Osteocyte (in vitro differentiated cells): ENCODE results near the gene NECTIN3. TPM values are rescaled to one million over a fixed set of nuclear protein-coding genes. Genes with fewer than 3 reads are reported as not detected.

Experiments
- DNase-seq: peaks from one replicate; pipeline ENCODE4 v3.0.0; 2021; ENCODE audit warnings: mixed read lengths; ENCODE audit not compliant: unreplicated experiment; ENCODE audit errors: extremely low spot score
- H3K27ac Mint-ChIP-seq: one replicate; pipeline ENCODE4 v1.8.0; 2021; ENCODE audit warnings: mild to moderate bottlenecking, mixed read lengths; ENCODE audit not compliant: unreplicated experiment
- H3K27me3 Mint-ChIP-seq: one replicate; pipeline ENCODE4 v1.8.0; 2021; ENCODE audit warnings: mixed read lengths; ENCODE audit not compliant: unreplicated experiment
- H3K36me3 Mint-ChIP-seq: one replicate; pipeline ENCODE4 v1.8.0; 2021; ENCODE audit warnings: mixed read lengths; ENCODE audit not compliant: unreplicated experiment
- H3K4me1 Mint-ChIP-seq: one replicate; pipeline ENCODE4 v1.8.0; 2021; ENCODE audit warnings: mixed read lengths; ENCODE audit not compliant: unreplicated experiment
- H3K4me3 Mint-ChIP-seq: one replicate; pipeline ENCODE4 v1.8.0; 2021; ENCODE audit warnings: mild to moderate bottlenecking, moderate library complexity, mixed read lengths; ENCODE audit not compliant: unreplicated experiment
- H3K9me3 Mint-ChIP-seq: one replicate; pipeline ENCODE4 v1.8.0; 2021; ENCODE audit warnings: mixed read lengths; ENCODE audit not compliant: unreplicated experiment
- total RNA-seq: library from RNA; stranded (reverse); gene quantifications from 2 replicates; pipeline ENCODE4 v1.2.1, GENCODE V29; 2021
- TF ChIP-seq, protein P1 (sequence below): fragments of 200-600 bp; sonication (generic); IDR thresholded peaks from 2 replicates; pipeline ENCODE4 v1.5.0; 2021; ENCODE audit warnings: antibody characterized with exemption, mild to moderate bottlenecking, moderate library complexity

Gene NECTIN3
- total RNA-seq, 1 donor from 2014 or later: 70.8 TPM

DNA sequence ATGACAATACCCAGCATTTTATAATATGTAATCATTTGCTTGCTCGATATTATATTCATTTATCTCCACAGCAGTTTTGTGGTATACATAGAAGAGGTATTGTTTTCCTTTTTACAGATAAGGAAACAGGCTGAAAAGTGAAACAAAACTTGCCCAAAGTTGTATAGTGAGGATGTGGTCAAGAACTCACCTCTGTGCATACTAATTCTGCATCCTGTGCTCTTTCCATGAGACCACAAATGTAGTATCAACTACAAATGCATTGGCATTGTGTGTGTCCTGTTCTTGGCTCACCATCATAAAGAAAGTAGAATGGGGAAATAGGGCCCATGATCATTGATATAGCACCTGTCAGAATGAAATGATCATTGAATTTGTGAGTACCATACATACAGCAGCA, 167.3 kb downstream of the NECTIN3 start:
- no peaks in the 10 kb centered on the region for H3K4me1 Mint-ChIP-seq
- TF ChIP-seq, protein P1, sequence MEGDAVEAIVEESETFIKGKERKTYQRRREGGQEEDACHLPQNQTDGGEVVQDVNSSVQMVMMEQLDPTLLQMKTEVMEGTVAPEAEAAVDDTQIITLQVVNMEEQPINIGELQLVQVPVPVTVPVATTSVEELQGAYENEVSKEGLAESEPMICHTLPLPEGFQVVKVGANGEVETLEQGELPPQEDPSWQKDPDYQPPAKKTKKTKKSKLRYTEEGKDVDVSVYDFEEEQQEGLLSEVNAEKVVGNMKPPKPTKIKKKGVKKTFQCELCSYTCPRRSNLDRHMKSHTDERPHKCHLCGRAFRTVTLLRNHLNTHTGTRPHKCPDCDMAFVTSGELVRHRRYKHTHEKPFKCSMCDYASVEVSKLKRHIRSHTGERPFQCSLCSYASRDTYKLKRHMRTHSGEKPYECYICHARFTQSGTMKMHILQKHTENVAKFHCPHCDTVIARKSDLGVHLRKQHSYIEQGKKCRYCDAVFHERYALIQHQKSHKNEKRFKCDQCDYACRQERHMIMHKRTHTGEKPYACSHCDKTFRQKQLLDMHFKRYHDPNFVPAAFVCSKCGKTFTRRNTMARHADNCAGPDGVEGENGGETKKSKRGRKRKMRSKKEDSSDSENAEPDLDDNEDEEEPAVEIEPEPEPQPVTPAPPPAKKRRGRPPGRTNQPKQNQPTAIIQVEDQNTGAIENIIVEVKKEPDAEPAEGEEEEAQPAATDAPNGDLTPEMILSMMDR: no peak
- H3K27ac Mint-ChIP-seq: no peak overlapping the region
- peaks cover 4% of the 10 kb centered on the region for H3K9me3 Mint-ChIP-seq
- no peak overlapping the region for H3K4me3 Mint-ChIP-seq
- no peak for DNase-seq
- no peaks in the 10 kb centered on the region for H3K36me3 Mint-ChIP-seq
- no peaks in the 10 kb centered on the region for H3K27me3 Mint-ChIP-seq

DNA sequence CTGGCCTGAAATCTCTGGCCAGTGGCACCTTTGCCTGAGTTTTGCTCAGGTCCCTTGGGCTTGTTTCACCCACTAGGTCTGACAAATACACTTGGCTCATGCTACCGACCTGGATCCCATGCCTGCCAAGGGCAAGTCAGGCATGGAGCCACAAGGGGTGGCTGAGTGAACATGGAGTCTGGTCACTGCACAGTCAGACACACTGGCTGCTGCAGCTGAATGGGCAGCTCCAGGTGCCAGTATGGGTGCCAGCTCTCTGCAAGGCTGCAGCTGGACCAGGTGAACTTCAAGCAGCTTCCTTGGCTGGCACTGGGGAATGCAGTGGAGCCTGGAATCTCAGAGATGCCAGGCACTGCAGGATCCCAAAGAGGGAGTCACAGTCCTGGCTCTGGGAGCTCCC, 170.3 kb downstream of the NECTIN3 start:
- no peak overlapping the region for H3K4me3 Mint-ChIP-seq
- no peaks in the 10 kb centered on the region for H3K9me3 Mint-ChIP-seq
- no peak for DNase-seq
- no peaks in the 10 kb centered on the region for H3K27me3 Mint-ChIP-seq
- H3K27ac Mint-ChIP-seq: no peak overlapping the region
- H3K4me1 Mint-ChIP-seq: peaks cover 5% of the 10 kb centered on the region
- TF ChIP-seq, protein P1: no peak
- H3K36me3 Mint-ChIP-seq: no peaks in the 10 kb centered on the region
